ENCODE measurements around the gene CXCL17. TPM values are rescaled to one million over a fixed set of nuclear protein-coding genes. Genes with fewer than 3 reads are reported as not detected.

CXCL17 gene
- total RNA-seq, 4 donors from 2014 or later, result not detected

- TF ChIP-seq CTCF (IDR thresholded peaks at IDR 0.05; ENCODE audit: low read depth), result no peak
These were observed 29.0 kb upstream of the CXCL17 start for GRCh38 chr19:42471554-42472249.

DNA sequence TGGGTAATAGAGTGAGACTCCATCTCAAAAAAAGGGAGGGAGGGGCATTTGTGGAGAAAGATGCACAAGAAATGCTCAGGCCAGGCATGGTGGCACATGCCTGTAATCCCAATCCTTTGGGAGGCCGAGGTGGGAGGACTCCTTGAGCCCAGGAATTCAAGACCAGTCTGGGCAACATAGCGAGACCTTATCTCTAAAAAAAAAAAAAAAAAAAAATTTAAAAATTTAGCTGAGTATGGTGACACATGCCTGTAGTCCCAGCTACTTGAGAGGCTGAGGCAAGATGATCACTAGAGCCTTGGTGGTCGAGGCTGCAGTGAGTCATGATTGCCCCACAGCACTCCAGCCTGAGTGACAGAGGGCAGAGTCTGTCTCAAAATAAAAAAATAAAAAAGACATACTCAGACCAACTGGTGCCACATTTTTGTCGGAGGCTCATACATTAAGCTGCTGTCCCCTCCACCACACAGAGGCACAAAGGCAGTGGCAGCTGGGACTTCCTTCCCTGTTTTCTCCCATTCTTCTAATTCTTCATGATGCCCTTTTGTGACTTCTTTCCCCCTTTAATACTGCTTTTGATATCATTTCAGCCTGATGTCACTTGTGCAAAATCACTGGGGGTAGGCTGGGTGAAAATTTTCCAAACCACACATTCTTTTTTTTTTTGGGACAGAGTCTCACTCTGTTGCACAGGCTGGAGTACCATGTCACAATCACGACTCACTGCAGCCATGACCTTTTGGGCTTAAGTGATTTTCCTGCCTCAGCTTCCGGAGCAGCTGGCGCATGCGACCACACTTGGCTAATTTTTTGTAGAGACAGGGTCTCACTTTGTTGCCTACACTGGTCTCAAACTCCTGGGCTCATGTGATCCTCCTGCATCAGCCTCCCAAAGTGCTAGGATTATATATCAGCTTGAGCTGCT is 26.8 kb upstream of the CXCL17 start:
- no peak for TF ChIP-seq CTCF (IDR thresholded peaks at IDR 0.05; ENCODE audit: low read depth)

DNA sequence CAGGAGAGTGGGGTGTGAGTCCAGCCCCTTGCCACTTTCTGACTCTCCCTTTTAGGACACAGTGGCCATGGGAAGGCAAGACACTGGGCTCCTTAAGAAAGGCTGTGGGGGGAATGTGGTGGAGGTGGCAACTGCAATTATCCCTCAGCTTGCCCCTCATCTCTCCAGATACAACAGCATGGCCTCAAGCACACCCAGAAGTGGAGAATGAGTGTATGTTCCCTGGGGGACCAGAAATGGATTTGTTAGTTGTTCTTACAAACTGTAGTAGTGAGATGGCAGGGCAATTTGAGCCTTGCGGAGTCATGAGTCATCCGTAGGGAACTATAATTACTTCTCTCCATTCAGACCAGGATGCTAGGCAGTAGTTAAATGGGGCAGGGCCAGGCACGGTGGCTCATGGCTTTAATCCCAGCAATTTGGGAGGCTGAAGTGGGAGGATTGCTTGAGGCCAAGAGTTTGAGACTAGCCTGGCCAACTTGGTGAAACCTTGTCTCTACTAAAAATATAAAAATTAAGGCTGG is 25.6 kb upstream of the CXCL17 start:
- TF ChIP-seq CTCF (IDR thresholded peaks at IDR 0.05; ENCODE audit: low read depth), result no peak

DNA sequence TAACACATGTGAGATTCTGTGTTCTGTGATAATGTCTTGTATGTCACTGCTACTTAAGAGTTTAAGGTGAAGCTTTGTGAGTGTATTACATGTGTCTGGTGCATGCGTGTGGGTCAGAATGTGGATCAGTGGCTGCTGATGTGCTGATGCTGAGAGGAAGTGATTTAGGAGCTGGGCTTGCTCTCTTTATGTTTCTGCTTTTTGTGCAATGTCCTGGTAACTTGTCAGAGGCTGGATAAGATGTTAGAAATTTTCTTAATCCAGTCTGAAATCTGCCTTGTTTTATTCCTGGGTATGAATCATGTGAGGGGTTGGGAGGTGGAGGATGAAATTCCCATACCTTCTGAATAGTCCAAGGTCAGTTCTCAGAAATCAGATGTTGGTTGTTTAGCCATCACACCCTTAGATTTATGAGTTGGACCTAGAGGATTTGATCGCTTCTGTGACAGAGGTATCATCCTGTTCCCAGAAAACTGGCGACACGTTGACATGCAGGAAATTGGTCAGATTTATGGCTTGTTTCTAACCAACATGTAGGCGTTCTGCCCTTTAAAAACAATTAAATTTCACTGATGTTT is 24.5 kb upstream of the CXCL17 start:
- TF ChIP-seq CTCF (IDR thresholded peaks at IDR 0.05; ENCODE audit: low read depth), result no peak

DNA sequence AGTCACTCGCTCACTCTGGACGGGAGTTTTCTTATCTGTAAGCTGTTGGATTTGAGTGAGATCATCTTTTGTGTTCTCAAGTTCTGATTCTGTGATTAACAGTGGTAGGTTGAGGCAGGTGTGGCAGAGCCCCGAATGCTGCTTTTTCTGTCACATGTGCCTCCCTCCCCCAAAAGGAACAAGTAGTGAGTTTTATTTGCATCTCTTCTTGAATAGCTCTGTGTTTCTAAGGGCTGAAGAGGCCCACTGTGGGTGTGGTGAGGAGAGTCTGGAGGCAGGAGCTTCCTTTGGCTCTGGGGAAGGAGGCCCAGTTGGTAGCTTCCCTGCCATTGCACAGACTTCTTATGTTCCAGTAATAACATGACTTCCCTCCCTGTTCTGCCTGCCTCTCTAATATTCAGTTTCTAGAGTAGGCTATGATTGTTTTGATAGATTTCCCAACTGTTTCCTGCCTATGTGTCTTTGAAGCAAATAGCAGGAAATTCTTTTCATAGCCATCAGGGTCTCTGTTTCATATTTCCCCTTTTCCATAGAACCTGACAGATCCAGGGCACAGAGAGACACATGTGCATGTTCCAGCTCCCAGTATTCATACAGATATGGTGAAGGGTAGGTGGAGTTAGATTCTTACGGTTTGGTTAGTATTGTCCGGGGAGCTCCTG is 23.9 kb upstream of the CXCL17 start:
- no peak for TF ChIP-seq CTCF (IDR thresholded peaks at IDR 0.05; ENCODE audit: low read depth)

GRCh38 chr19:42465827-42466280 is 23.1 kb upstream of the CXCL17 start:
- TF ChIP-seq CTCF (IDR thresholded peaks at IDR 0.05; ENCODE audit: low read depth), result no peak
